ENCODE data around the gene IFNL2.

The IFNL2 gene

DNA sequence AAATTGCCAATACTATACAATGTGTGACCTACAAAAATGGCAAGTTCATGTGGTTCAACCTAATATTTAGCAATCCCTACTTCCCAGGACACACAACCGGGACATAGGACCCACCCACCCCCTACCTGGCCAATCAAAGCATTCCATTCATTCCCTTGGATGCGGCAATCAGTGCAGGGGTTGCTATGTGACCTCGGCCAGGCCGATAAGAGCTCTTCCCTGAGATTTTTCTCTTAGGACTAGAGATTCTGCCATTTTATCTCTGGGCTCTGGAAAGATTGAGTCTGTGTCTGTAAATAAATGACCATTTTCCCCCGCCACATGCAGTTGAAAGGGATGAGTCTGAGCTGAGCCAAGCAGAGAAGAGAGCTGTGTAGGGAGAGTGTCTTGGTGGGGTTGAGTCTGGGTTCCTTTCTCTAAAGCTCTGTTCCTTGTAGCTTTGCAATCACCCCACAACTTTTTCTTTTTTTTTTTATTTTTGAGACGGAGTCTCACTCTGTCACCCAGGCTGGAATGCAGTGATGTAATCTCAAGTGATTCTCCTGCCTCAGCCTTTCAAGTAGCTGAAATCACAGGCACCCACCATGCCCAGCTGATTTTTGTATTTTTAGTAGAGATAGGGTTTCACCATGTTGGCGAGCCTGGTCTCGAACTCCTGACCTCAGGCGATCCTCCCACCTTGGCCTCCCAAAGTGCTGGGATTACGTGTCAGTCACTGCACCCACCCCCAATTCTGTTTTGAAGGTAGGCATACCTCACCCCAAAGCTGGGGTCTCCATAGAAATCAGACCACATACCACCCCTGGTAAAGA lies 35.4 kb downstream of the IFNL2 start:
- ChIA-PET CTCF (interaction anchor here (1.1 kb wide), 1 partner anchor 9 kb away, joined by 3 read pairs; no protein-coding TSS in a partner anchor), POLR2A (no interaction called here)
- TF ChIP-seq, protein P1, sequence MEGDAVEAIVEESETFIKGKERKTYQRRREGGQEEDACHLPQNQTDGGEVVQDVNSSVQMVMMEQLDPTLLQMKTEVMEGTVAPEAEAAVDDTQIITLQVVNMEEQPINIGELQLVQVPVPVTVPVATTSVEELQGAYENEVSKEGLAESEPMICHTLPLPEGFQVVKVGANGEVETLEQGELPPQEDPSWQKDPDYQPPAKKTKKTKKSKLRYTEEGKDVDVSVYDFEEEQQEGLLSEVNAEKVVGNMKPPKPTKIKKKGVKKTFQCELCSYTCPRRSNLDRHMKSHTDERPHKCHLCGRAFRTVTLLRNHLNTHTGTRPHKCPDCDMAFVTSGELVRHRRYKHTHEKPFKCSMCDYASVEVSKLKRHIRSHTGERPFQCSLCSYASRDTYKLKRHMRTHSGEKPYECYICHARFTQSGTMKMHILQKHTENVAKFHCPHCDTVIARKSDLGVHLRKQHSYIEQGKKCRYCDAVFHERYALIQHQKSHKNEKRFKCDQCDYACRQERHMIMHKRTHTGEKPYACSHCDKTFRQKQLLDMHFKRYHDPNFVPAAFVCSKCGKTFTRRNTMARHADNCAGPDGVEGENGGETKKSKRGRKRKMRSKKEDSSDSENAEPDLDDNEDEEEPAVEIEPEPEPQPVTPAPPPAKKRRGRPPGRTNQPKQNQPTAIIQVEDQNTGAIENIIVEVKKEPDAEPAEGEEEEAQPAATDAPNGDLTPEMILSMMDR (IDR thresholded peaks at IDR 0.05; ENCODE audit: insufficient read depth, low read length, missing control alignments), result no peak
- H3K4me3 ChIP-seq (ENCODE audit: low read depth, low read length), result no peak overlapping the region
- DNase-seq (ENCODE audit: low read depth, low spot score), result no peak

DNA sequence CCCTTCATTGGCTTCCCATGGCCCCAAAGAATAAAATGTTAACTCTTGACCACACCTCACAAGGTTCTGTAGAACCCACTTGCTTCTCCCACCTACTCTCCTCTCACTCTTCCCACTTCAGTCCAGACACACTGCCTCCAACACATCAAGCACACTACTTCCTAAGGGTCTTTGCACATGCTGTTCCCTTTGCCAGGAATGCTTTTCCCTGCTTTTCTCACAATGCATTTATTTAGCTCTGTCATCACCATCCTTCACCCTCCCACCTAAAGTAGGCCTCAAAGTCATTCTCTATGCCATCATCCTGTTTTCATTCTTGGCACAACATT lies 36.0 kb downstream of the IFNL2 start:
- TF ChIP-seq, protein P1 (IDR thresholded peaks at IDR 0.05; ENCODE audit: insufficient read depth, low read length, missing control alignments), result no peak
- ChIA-PET POLR2A (no interaction called here), CTCF (no interaction called here)
- no peak for DNase-seq (ENCODE audit: low read depth, low spot score)
- no peak overlapping the region for H3K4me3 ChIP-seq (ENCODE audit: low read depth, low read length)

DNA sequence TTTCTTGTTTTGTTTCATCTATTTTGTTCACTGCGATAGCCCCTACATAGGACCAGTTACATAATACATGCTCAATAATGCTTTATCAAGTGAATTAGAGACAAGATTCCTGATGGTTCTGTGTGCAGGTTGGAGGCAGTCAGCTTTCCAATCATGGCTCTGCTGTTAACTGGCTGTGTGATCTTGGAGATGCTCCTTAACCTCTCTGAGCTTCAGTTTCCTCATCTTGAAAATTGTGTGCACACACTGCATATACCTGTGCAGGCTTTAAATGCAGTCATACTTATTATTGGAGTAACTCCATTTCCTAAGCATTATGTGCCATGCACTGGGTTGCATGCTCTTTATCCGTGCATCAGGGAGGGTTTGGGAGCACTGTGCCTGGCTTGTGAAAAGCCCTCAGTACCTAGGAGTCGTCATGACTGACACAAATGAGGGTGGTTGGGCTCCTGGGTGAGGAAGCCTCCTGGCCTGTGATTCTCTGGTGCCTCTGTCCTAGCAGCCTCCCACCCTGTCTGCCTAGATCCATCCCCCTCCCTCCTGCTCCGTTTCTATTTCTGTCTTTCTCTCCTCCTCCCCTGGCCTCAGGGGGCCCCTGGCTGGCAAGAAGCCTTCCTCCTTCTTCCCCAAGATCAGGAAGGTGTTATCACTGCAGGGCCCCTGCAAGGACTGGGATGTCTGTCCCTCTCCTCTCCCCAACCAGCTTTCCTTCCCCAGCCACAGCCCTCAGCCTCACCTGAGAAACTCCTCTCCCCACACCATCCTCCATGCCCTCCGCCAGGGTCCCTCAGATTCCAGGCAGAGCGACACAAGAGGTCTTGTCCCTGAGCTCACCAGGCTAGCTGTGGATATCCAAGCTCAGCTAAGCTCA lies 36.7 kb downstream of the IFNL2 start:
- no peak for DNase-seq (ENCODE audit: low read depth, low spot score)
- ChIA-PET POLR2A (interaction anchor here (0.5 kb wide), 1 partner anchor 26 kb away, joined by 3 read pairs; no protein-coding TSS in a partner anchor), CTCF (no interaction called here)
- TF ChIP-seq, protein P1 (IDR thresholded peaks at IDR 0.05; ENCODE audit: insufficient read depth, low read length, missing control alignments), result no peak
- no peak overlapping the region for H3K4me3 ChIP-seq (ENCODE audit: low read depth, low read length)

GRCh38 chr19:39306075-39306474 lies 37.9 kb downstream of the IFNL2 start:
- DNase-seq (ENCODE audit: low read depth, low spot score), result no peak
- no peak overlapping the region for H3K4me3 ChIP-seq (ENCODE audit: low read depth, low read length)
- POLR2A ChIA-PET, result no interaction called here
- TF ChIP-seq, protein P1 (IDR thresholded peaks at IDR 0.05; ENCODE audit: insufficient read depth, low read length, missing control alignments), result no peak
- CTCF ChIA-PET, result interaction anchor here (1.3 kb wide), 1 partner anchor 23 kb away, joined by 3 read pairs; no protein-coding TSS in a partner anchor

DNA sequence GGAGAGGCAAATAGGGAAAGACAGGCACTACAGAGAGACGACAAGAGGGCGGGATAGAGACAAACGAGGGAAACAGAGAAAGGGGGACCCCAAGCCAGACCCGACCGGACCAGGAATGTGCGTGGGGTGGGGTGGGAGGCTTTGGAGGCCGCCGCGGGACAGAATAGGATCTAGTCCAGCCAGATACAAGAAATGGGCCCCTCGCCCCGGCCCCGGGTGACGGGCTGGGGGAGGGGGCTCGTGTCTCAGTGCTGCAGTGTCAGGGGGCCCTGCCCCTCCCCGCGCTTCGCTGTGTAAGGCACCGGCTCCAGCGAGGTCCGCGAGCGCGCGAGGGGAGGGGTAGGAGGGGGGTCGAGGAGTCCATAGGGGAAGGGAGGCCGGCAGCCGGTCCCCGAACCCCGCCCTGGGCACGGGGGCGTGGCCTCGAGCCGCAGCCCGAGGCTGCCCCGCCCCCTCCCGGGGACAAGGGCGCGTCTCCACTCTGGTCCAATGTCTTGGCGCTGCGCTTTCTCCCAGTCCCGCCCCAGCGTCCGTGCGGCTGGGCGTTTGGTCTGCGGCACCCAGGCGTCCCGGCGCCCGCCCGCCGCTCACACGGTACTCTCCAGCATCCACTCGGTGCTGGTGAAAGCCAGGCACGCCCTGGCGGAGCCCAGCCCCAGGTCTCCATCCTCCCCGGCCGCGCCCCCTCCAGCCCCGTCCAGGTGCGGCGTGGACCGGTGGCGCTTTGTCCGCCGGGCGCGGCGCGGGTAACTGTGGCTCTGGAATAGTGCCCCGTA lies 39.0 kb downstream of the IFNL2 start:
- DNase-seq (ENCODE audit: low read depth, low spot score), result no peak
- ChIA-PET CTCF (interaction anchor here (1.3 kb wide), 1 partner anchor 22 kb away, joined by 3 read pairs; no protein-coding TSS in a partner anchor), POLR2A (no interaction called here)
- H3K4me3 ChIP-seq (ENCODE audit: low read depth, low read length), result no peak overlapping the region
- TF ChIP-seq, protein P1 (IDR thresholded peaks at IDR 0.05; ENCODE audit: insufficient read depth, low read length, missing control alignments), result no peak
